NCI-H128 (cell line): ENCODE measurements around the gene HSPA12B.

Source experiments
- DNase-seq: peaks from one replicate; lab custom pipeline; 2025; ENCODE audit not compliant: unreplicated experiment; lab: John Stamatoyannopoulos, UW

Gene HSPA12B

GRCh38 chr20:3702611-3703391 lies 29.7 kb upstream of the HSPA12B start:
- no peak for DNase-seq

GRCh38 chr20:3704087-3704486 lies 28.4 kb upstream of the HSPA12B start:
- DNase-seq, result no peak

- no peak for DNase-seq
Measured at GRCh38 chr20:3705491-3705969, 27.0 kb upstream of the HSPA12B start.

GRCh38 chr20:3705970-3706739 lies 26.3 kb upstream of the HSPA12B start:
- no peak for DNase-seq

- DNase-seq, result no peak
Measured at GRCh38 chr20:3706774-3707507, 25.5 kb upstream of the HSPA12B start.

- DNase-seq, result no peak
Measured at GRCh38 chr20:3707508-3707899, 25.0 kb upstream of the HSPA12B start.

GRCh38 chr20:3710011-3710466 lies 22.4 kb upstream of the HSPA12B start:
- no peak for DNase-seq

- peak; percentile 7 for DNase-seq
Measured at GRCh38 chr20:3710703-3711483, 21.6 kb upstream of the HSPA12B start.

GRCh38 chr20:3711484-3711941 lies 21.0 kb upstream of the HSPA12B start:
- DNase-seq, result no peak

GRCh38 chr20:3712279-3712873 lies 20.1 kb upstream of the HSPA12B start, which contains the start of gene SIGLEC1:
Gene SIGLEC1, minus strand, starts transcription at chr20:3712600. Its CDS starts 5,472 bp downstream, at chr20:3707128.
- DNase-seq, result no peak

- DNase-seq, result no peak
Measured at GRCh38 chr20:3714092-3714491, 18.4 kb upstream of the HSPA12B start.

- DNase-seq, result peak; percentile 34
Measured at GRCh38 chr20:3716195-3716834, 16.2 kb upstream of the HSPA12B start.

GRCh38 chr20:3719046-3719445 lies 13.4 kb upstream of the HSPA12B start:
- no peak for DNase-seq

- DNase-seq, result no peak
Measured at GRCh38 chr20:3720068-3720467, 12.4 kb upstream of the HSPA12B start.

- no peak for DNase-seq
Measured at GRCh38 chr20:3720626-3721025, 11.9 kb upstream of the HSPA12B start.

GRCh38 chr20:3721912-3722311 lies 10.6 kb upstream of the HSPA12B start:
- DNase-seq, result no peak

- DNase-seq, result no peak
Measured at GRCh38 chr20:3723284-3723683, 9.2 kb upstream of the HSPA12B start.

GRCh38 chr20:3724356-3724755 lies 8.1 kb upstream of the HSPA12B start:
- DNase-seq, result no peak

- DNase-seq, result no peak
Measured at GRCh38 chr20:3727401-3728021, 5.0 kb upstream of the HSPA12B start.
